NCI-H510A treated with DMSO at 0.1 percent for 48 hours (cell line): Measurements from ENCODE around the gene CLEC2A.
"Not testable (repeated sequence)": the region's sequence is repeated elsewhere in the genome, so short reads cannot be mapped to it uniquely, and the experiment has no call there.

Experiments
- DNase-seq: peaks from one replicate; lab custom pipeline; 2025; lab: John Stamatoyannopoulos, UW

The CLEC2A gene

GRCh38 chr12:9881246-9881645, 50.9 kb downstream of the CLEC2A start, which contains the start of gene KLRF2:
Gene KLRF2, plus strand, starts transcription at chr12:9881489. Its CDS starts 107 bp downstream, at chr12:9881596.
- no peak for DNase-seq

GRCh38 chr12:9880532-9881078, 51.6 kb downstream of the CLEC2A start:
- DNase-seq, result no peak

GRCh38 chr12:9876120-9876519, 56.0 kb downstream of the CLEC2A start:
- DNase-seq, result not testable (repeated sequence)

- DNase-seq, result no peak
Measured at GRCh38 chr12:9872742-9873141, 59.4 kb downstream of the CLEC2A start.

- no peak for DNase-seq
Measured at GRCh38 chr12:9872162-9872561, 60.0 kb downstream of the CLEC2A start.

DNA sequence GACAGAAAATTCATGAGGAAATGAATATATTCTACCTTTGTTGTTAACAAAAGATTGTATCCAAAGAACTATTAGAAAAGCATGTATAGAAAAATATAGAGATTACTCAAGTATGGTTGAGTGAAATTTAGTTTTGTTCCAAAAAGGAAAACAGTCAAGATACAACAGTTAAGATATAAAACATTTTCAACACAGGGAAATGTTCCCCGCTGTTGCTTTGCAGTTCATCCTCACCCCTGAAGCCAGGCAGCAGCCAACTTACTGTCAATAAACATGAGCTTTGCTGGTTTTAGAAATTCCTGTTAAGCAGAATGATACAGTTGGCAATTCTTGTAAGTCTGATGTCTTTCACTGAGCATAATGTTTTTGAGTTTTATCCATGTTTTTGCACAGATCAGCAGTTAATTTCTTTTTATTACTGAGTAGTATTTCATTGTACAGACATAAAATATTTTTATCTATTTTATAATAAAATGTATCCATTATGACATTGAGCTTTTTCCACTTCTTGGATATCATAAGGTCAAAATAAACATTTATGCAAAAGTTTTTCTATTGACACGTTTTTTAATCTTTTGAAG, 61.8 kb downstream of the CLEC2A start:
- DNase-seq, result no peak

DNA sequence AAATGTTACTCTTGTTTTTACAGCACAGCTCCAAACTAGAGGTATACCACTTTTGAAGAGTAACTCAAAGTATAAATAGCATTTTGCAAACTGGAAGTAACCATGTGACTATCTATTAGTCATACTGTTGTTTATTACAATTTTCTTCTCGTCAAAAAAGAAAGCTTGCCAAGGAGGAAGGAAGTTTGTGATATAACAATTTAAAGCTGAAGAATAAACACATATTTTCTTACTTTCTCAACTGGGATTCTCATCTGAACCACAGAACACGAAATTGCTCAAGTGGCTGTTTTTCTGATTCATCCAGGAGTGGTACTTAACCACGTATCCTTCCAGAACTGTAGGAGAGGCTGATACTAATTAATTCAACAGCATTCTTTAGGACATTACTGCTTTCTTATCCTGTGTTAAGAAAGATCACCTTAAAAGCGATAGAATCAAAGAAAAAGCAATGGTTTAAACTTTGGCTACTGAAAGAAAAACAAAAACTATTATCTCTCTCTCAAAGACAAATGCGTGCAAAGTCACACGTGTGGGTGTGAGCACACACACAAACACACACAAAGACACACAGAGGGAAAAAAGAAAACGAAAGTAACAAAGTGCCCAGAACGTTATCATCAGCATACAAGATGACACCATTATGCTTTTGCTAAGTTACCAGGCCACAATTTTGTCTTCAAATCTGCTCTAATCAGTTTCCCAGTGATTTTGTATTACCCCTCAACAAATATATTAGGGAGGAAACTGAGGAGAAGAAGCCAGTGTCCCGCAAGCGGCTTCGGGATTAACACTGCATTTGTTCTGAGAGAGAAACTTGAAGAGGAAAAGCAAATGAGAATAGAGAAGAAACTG, 62.6 kb downstream of the CLEC2A start, which contains the start of gene CLEC2B:
Gene CLEC2B, minus strand, starts transcription at position 48 of the 855 bp plus-strand sequence.
- peak; percentile 6 for DNase-seq

GRCh38 chr12:9868951-9869306, 63.2 kb downstream of the CLEC2A start:
- no peak for DNase-seq

DNA sequence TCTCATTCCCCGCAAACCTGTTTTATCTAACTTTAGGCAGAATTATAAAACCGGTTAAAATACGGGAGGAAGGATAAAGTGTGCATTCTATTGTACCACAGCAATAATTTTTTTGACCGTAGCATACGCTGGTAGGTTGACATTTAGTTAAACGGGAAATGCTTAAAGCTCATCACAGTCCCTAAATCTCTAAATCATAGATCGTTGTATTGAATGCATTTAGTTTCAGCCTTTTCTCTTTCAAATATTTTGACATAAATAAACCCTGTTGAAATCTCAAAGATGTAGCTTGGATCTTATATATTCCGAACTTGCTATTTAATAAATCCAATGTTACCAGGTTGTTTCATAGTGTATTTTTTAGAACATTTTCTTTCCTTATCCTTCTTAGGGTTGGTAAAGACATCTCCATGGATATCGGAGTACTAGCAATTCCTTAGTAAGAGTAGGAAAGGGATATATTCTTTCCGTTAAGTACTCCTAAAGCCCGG, 63.8 kb downstream of the CLEC2A start:
- no peak for DNase-seq

GRCh38 chr12:9867531-9867930, 64.6 kb downstream of the CLEC2A start:
- DNase-seq, result no peak

- DNase-seq, result no peak
Measured at GRCh38 chr12:9866860-9867269, 65.3 kb downstream of the CLEC2A start.

DNA sequence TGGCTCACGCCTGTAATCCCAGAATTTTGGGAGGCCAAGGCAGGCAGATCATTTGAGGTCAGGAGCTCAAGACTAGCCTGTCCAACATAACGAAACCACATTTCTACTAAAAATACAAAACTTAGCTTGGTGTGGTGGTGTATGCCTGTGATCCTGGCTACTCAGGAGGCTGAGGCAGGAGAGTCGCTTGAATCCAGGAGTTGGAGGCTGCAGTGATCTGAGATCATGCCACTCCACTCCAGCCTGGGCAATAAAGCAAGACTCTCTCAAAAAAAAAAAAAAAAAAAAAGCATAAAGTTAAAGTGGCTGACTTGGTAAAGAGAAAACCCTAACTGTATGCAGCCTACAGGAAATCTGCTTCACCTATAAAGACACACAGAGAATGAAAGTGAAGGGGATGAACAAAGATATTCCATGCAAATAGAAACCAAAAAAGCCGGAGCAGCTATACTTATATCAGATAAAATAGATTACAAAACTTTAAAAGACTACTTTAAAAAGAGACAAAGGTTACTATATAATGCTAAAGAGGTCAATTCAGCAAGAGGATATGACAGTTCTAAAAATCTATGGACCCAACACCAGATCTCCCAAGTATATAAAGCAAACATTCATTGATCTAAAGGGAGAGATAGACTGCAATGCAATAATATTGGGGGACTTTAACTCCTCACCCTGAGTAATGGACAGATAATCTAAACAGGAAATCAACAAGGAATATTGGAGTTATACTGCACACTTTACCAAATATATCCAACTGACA, 67.1 kb downstream of the CLEC2A start:
- no peak for DNase-seq
